ENCODE measurements around the gene UBA5. TPM values are rescaled to one million over a fixed set of nuclear protein-coding genes. Genes with fewer than 3 reads are reported as not detected.
A peak's percentile ranks its signal among the peaks of the same experiment; 100 is the strongest.
"Not testable (repeated sequence)": the region's sequence is repeated elsewhere in the genome, so short reads cannot be mapped to it uniquely, and the experiment has no call there.

UBA5 gene
- total RNA-seq, 2 donors from 2014 or later, result 30.7 to 40.5 TPM

- H3K9me3 ChIP-seq (ENCODE audit: control insufficient read depth, low read length, poor library complexity, severe bottlenecking), result no peaks in the 10 kb centered on the region
- Mint-ChIP-seq H3K27ac (no peak overlapping the region), H3K4me3 (no peak overlapping the region), H3K36me3 (ENCODE audit: low read depth) (peaks cover 10% of the 10 kb centered on the region), H3K4me1 (no peaks in the 10 kb centered on the region), H3K27me3 (no peaks in the 10 kb centered on the region)
- DNase-seq (no peak), ATAC-seq (no peak)
These were observed 22.5 kb upstream of the UBA5 start for GRCh38 chr3:132637590-132637989.

- H3K4me3 Mint-ChIP-seq, result no peak overlapping the region
- H3K4me1 Mint-ChIP-seq, result peaks cover 4% of the 10 kb centered on the region
- H3K9me3 ChIP-seq (ENCODE audit: control insufficient read depth, low read length, poor library complexity, severe bottlenecking), result no peaks in the 10 kb centered on the region
- H3K27me3 Mint-ChIP-seq, result no peaks in the 10 kb centered on the region
- ATAC-seq (no peak), DNase-seq (no peak)
- no peak overlapping the region for H3K27ac Mint-ChIP-seq
- H3K36me3 Mint-ChIP-seq (ENCODE audit: low read depth), result peaks cover 10% of the 10 kb centered on the region
These were observed 21.4 kb upstream of the UBA5 start for GRCh38 chr3:132638706-132639105.

GRCh38 chr3:132641427-132641826, 18.7 kb upstream of the UBA5 start:
- not testable (repeated sequence) for H3K27ac Mint-ChIP-seq, H3K27me3 Mint-ChIP-seq

GRCh38 chr3:132641837-132642538, 18.1 kb upstream of the UBA5 start:
- DNase-seq, result no peak

More at GRCh38 chr3:132641427-132641826, 18.7 kb upstream of the UBA5 start:
- not testable (repeated sequence) for H3K4me3 Mint-ChIP-seq; H3K4me1 Mint-ChIP-seq; H3K36me3 Mint-ChIP-seq (ENCODE audit: low read depth); DNase-seq; H3K9me3 ChIP-seq (ENCODE audit: control insufficient read depth, low read length, poor library complexity, severe bottlenecking); ATAC-seq

GRCh38 chr3:132642539-132642847, 17.6 kb upstream of the UBA5 start:
- no peak overlapping the region for H3K27ac Mint-ChIP-seq
- H3K4me3 Mint-ChIP-seq, result no peak overlapping the region
- no peaks in the 10 kb centered on the region for H3K9me3 ChIP-seq (ENCODE audit: control insufficient read depth, low read length, poor library complexity, severe bottlenecking)
- H3K36me3 Mint-ChIP-seq (ENCODE audit: low read depth), result peaks cover 2% of the 10 kb centered on the region
- H3K4me1 Mint-ChIP-seq, result peaks cover 9% of the 10 kb centered on the region
- DNase-seq, result no peak
- H3K27me3 Mint-ChIP-seq, result no peaks in the 10 kb centered on the region
- no peak for ATAC-seq

More at GRCh38 chr3:132641837-132642538, 18.1 kb upstream of the UBA5 start:
- Mint-ChIP-seq H3K27ac (no peak overlapping the region), H3K36me3 (ENCODE audit: low read depth) (peaks cover 4% of the 10 kb centered on the region), H3K27me3 (no peaks in the 10 kb centered on the region), H3K4me1 (peaks cover 7% of the 10 kb centered on the region), H3K4me3 (no peak overlapping the region)
- H3K9me3 ChIP-seq (ENCODE audit: control insufficient read depth, low read length, poor library complexity, severe bottlenecking), result no peaks in the 10 kb centered on the region
- ATAC-seq, result peak; percentile 52

- DNase-seq (no peak), ATAC-seq (no peak)
- H3K36me3 Mint-ChIP-seq (ENCODE audit: low read depth), result peaks cover 2% of the 10 kb centered on the region
- peaks cover 9% of the 10 kb centered on the region for H3K4me1 Mint-ChIP-seq
- no peaks in the 10 kb centered on the region for H3K27me3 Mint-ChIP-seq
- H3K4me3 Mint-ChIP-seq, result no peak overlapping the region
- no peak overlapping the region for H3K27ac Mint-ChIP-seq
- no peaks in the 10 kb centered on the region for H3K9me3 ChIP-seq (ENCODE audit: control insufficient read depth, low read length, poor library complexity, severe bottlenecking)
These were observed 16.8 kb upstream of the UBA5 start for GRCh38 chr3:132643366-132643765.

- Mint-ChIP-seq H3K36me3 (ENCODE audit: low read depth) (no peaks in the 10 kb centered on the region), H3K27me3 (no peaks in the 10 kb centered on the region), H3K4me3 (no peak overlapping the region), H3K4me1 (peaks cover 9% of the 10 kb centered on the region), H3K27ac (peak overlapping the region; percentile 14)
- ATAC-seq (no peak), DNase-seq (no peak)
- no peaks in the 10 kb centered on the region for H3K9me3 ChIP-seq (ENCODE audit: control insufficient read depth, low read length, poor library complexity, severe bottlenecking)
These were observed 15.1 kb upstream of the UBA5 start for GRCh38 chr3:132645058-132645457.

GRCh38 chr3:132650153-132650552, 10.0 kb upstream of the UBA5 start:
- Mint-ChIP-seq H3K4me1 (peaks cover 7% of the 10 kb centered on the region), H3K36me3 (ENCODE audit: low read depth) (peaks cover under 1% of the 10 kb centered on the region), H3K27me3 (no peaks in the 10 kb centered on the region), H3K4me3 (no peak overlapping the region), H3K27ac (no peak overlapping the region)
- DNase-seq (no peak), ATAC-seq (peak; percentile 56)
- no peaks in the 10 kb centered on the region for H3K9me3 ChIP-seq (ENCODE audit: control insufficient read depth, low read length, poor library complexity, severe bottlenecking)

GRCh38 chr3:132652640-132653270, 7.4 kb upstream of the UBA5 start:
- H3K9me3 ChIP-seq (ENCODE audit: control insufficient read depth, low read length, poor library complexity, severe bottlenecking), result no peaks in the 10 kb centered on the region
- peaks cover 3% of the 10 kb centered on the region for H3K36me3 Mint-ChIP-seq (ENCODE audit: low read depth)
- H3K4me3 Mint-ChIP-seq, result no peak overlapping the region
- no peak for DNase-seq
- peaks cover 10% of the 10 kb centered on the region for H3K4me1 Mint-ChIP-seq
- no peaks in the 10 kb centered on the region for H3K27me3 Mint-ChIP-seq
- no peak overlapping the region for H3K27ac Mint-ChIP-seq
- no peak for ATAC-seq

- H3K9me3 ChIP-seq (ENCODE audit: control insufficient read depth, low read length, poor library complexity, severe bottlenecking), result no peaks in the 10 kb centered on the region
- no peak overlapping the region for H3K27ac Mint-ChIP-seq
- H3K4me1 Mint-ChIP-seq, result peaks cover 18% of the 10 kb centered on the region
- ATAC-seq (no peak), DNase-seq (no peak)
- no peak overlapping the region for H3K4me3 Mint-ChIP-seq
- H3K27me3 Mint-ChIP-seq, result no peaks in the 10 kb centered on the region
- peaks cover 3% of the 10 kb centered on the region for H3K36me3 Mint-ChIP-seq (ENCODE audit: low read depth)
These were observed 5.9 kb upstream of the UBA5 start for GRCh38 chr3:132654190-132654589.

GRCh38 chr3:132654721-132655120, 5.4 kb upstream of the UBA5 start:
- ATAC-seq, result no peak
- no peaks in the 10 kb centered on the region for H3K27me3 Mint-ChIP-seq
- H3K4me1 Mint-ChIP-seq, result peaks cover 20% of the 10 kb centered on the region
- no peak overlapping the region for H3K4me3 Mint-ChIP-seq
- H3K36me3 Mint-ChIP-seq (ENCODE audit: low read depth), result peaks cover 3% of the 10 kb centered on the region
- H3K27ac Mint-ChIP-seq, result no peak overlapping the region
- no peaks in the 10 kb centered on the region for H3K9me3 ChIP-seq (ENCODE audit: control insufficient read depth, low read length, poor library complexity, severe bottlenecking)
- DNase-seq, result no peak

GRCh38 chr3:132655471-132655870, 4.7 kb upstream of the UBA5 start:
- Mint-ChIP-seq H3K27me3 (no peaks in the 10 kb centered on the region), H3K27ac (no peak overlapping the region), H3K4me3 (no peak overlapping the region), H3K36me3 (ENCODE audit: low read depth) (peaks cover 6% of the 10 kb centered on the region), H3K4me1 (peaks cover 23% of the 10 kb centered on the region)
- ATAC-seq, result no peak
- H3K9me3 ChIP-seq (ENCODE audit: control insufficient read depth, low read length, poor library complexity, severe bottlenecking), result no peaks in the 10 kb centered on the region
- no peak for DNase-seq

GRCh38 chr3:132657869-132658747, 2.0 kb upstream of the UBA5 start:
- no peaks in the 10 kb centered on the region for H3K9me3 ChIP-seq (ENCODE audit: control insufficient read depth, low read length, poor library complexity, severe bottlenecking)
- H3K4me1 Mint-ChIP-seq, result peaks cover 39% of the 10 kb centered on the region
- DNase-seq (no peak), ATAC-seq (no peak)
- peaks cover 6% of the 10 kb centered on the region for H3K36me3 Mint-ChIP-seq (ENCODE audit: low read depth)
- peak overlapping the region; percentile 96 for H3K27ac Mint-ChIP-seq
- no peaks in the 10 kb centered on the region for H3K27me3 Mint-ChIP-seq
- peak overlapping the region; percentile 31 for H3K4me3 Mint-ChIP-seq
